Esophagus squamous epithelium (tissue), 5 donors: ENCODE measurements around the gene SYNPO2. TPM values are rescaled to one million over a fixed set of nuclear protein-coding genes. Genes with fewer than 3 reads are reported as not detected.
A peak's percentile ranks its signal among the peaks of the same experiment; 100 is the strongest.

Source experiments
- DNase-seq: peaks from one replicate; lab custom pipeline; 2025; lab: John Stamatoyannopoulos, UW
- H3K27ac ChIP-seq, 4 donors: fragments of 200-600 bp; sonication (generic); one replicate each; pipeline ENCODE4 v1.5.1; 2016 to 2019; ENCODE audit warnings: mild to moderate bottlenecking in 1 of 4
- H3K27me3 ChIP-seq, 4 donors: fragments of 200-600 bp; sonication (generic); 1 replicate in 3 of 4; 2 replicates in 1 of 4; pipeline versions ENCODE4 v1.5.1 to v1.6.0; 2017 to 2021; ENCODE audit warnings: antibody characterized with exemption in 1 of 4
- H3K36me3 ChIP-seq, 3 donors: fragments of 200-600 bp; sonication (generic); one replicate each; pipeline ENCODE4 v1.5.1; 2016 to 2019
- H3K4me1 ChIP-seq, 3 donors: fragments of 200-600 bp; sonication (generic); one replicate each; pipeline ENCODE4 v1.5.1; 2017 to 2019
- H3K4me3 ChIP-seq, 4 donors: fragments of 200-600 bp; sonication (generic); 1 replicate in 3 of 4; 2 replicates in 1 of 4; pipeline ENCODE4 v1.5.1; 2016 to 2019; ENCODE audit warnings: mild to moderate bottlenecking in 2 of 4, moderate library complexity in 1 of 4
- H3K9me3 ChIP-seq, 3 donors: fragments of 200-600 bp; sonication (generic); one replicate each; pipeline ENCODE4 v1.5.1; 2016 to 2019
- POLR2A ChIP-seq, 4 donors: fragments of 450-650 bp; IDR thresholded peaks; one replicate each; pipeline ENCODE4 v1.6.1; 2017; ENCODE audit warnings: antibody characterized with exemption in 4 of 4, mild to moderate bottlenecking in 4 of 4, moderate library complexity in 3 of 4
- WGBS, 2 donors: methylation state at CpG; one replicate each; pipeline ENCODE4 v1.1.5; 2018; 5-methylcytosine and 5-hydroxymethylcytosine counted together
- intact Hi-C: fragments of 100-400 bp; cut with DNase I; formaldehyde crosslinking; loops from one replicate; pipeline ENCODE4 v1.15.0; 2022
- total RNA-seq, 4 donors: library from RNA; depleted of rRNA; stranded (reverse); fragments of >200 nt; gene quantifications; one replicate each; pipeline ENCODE4 v1.1.0, GENCODE V29; 2016
- TF ChIP-seq, protein P1 (sequence below), 6 experiments: fragments of 450-650 bp in 4 of 6; fragments of 200-600 bp in 2 of 6; sonication (generic) in 2 of 6; IDR thresholded peaks; one replicate each; pipeline ENCODE4 v1.5.1; 2016 to 2019; ENCODE audit warnings: antibody characterized with exemption in 6 of 6, mild to moderate bottlenecking in 4 of 6, moderate library complexity in 4 of 6
- donor health status: DM: yes; HTN: yes; CAD: no.

The SYNPO2 gene
- total RNA-seq, 4 donors from 2014 or later, result 19.0 to 418 (median 84.2) TPM

- H3K4me3 ChIP-seq, result no peak overlapping the region
- no peaks in the 10 kb centered on the region for H3K36me3 ChIP-seq
- no peak for DNase-seq
- no peak overlapping the region for H3K27ac ChIP-seq
- H3K27me3 ChIP-seq, result no peaks in the 10 kb centered on the region
- peaks cover 0 to 7% (median 0%) of the 10 kb centered on the region in 3 donors for H3K4me1 ChIP-seq
- TF ChIP-seq POLR2A (IDR thresholded peaks at IDR 0.05), result no peak
- TF ChIP-seq, protein P1, sequence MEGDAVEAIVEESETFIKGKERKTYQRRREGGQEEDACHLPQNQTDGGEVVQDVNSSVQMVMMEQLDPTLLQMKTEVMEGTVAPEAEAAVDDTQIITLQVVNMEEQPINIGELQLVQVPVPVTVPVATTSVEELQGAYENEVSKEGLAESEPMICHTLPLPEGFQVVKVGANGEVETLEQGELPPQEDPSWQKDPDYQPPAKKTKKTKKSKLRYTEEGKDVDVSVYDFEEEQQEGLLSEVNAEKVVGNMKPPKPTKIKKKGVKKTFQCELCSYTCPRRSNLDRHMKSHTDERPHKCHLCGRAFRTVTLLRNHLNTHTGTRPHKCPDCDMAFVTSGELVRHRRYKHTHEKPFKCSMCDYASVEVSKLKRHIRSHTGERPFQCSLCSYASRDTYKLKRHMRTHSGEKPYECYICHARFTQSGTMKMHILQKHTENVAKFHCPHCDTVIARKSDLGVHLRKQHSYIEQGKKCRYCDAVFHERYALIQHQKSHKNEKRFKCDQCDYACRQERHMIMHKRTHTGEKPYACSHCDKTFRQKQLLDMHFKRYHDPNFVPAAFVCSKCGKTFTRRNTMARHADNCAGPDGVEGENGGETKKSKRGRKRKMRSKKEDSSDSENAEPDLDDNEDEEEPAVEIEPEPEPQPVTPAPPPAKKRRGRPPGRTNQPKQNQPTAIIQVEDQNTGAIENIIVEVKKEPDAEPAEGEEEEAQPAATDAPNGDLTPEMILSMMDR (IDR thresholded peaks at IDR 0.05), result no peak
- H3K9me3 ChIP-seq, result no peaks in the 10 kb centered on the region
- intact Hi-C loops, result no loop called here
These were observed 43.1 kb upstream of the SYNPO2 start for GRCh38 chr4:118845552-118846050.

DNA sequence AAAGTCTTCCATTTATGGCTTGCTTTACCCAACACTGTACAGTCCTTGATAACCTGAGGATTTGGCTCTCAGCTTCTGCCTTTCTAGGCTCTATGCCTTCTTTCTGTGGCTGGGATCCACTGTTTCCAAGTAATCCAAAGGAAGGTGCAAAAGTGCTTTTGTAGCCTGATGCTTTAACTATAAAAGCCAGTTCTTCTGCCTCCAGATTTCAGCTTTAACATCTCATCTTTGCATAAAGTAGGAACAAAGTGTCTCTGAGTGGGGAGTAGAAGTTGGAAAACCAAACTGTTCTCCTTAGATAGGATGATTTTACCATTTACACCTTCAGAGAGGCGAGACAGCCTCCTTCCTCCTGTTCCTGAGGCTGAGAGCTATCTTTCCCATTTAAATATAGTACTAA, 41.7 kb upstream of the SYNPO2 start:
- H3K27me3 ChIP-seq, result no peaks in the 10 kb centered on the region
- no peak overlapping the region for H3K27ac ChIP-seq
- no peak for DNase-seq
- no peak overlapping the region for H3K4me3 ChIP-seq
- TF ChIP-seq, protein P1 (IDR thresholded peaks at IDR 0.05), result no peak
- no peak for TF ChIP-seq POLR2A (IDR thresholded peaks at IDR 0.05)
- intact Hi-C loops, result no loop called here
- H3K4me1 ChIP-seq, result peaks cover 0 to 17% (median 0%) of the 10 kb centered on the region in 3 donors
- H3K9me3 ChIP-seq, result no peaks in the 10 kb centered on the region
- H3K36me3 ChIP-seq, result no peaks in the 10 kb centered on the region
- WGBS, 2 donors, result 83 to 90% methylated on average over 1 of the region's 1 CpG

GRCh38 chr4:118848242-118848641, 40.4 kb upstream of the SYNPO2 start:
- 92 to 96% methylated on average over 5 to 7 of the region's 7 CpGs for WGBS, 2 donors
- intact Hi-C loops, result no loop called here
- TF ChIP-seq POLR2A (IDR thresholded peaks at IDR 0.05), result no peak
- TF ChIP-seq, protein P1 (IDR thresholded peaks at IDR 0.05), result no peak
- DNase-seq, result no peak
- Histone ChIP-seq H3K9me3 (no peaks in the 10 kb centered on the region), H3K4me1 (peaks cover 0 to 17% (median 0%) of the 10 kb centered on the region in 3 donors), H3K4me3 (no peak overlapping the region), H3K36me3 (no peaks in the 10 kb centered on the region), H3K27me3 (no peaks in the 10 kb centered on the region), H3K27ac (no peak overlapping the region)

- Histone ChIP-seq H3K9me3 (no peaks in the 10 kb centered on the region), H3K27ac (no peak overlapping the region), H3K4me1 (peaks cover 0 to 17% (median 0%) of the 10 kb centered on the region in 3 donors), H3K36me3 (no peaks in the 10 kb centered on the region), H3K4me3 (no peak overlapping the region), H3K27me3 (no peaks in the 10 kb centered on the region)
- DNase-seq, result no peak
- no peak for TF ChIP-seq POLR2A (IDR thresholded peaks at IDR 0.05)
- TF ChIP-seq, protein P1 (IDR thresholded peaks at IDR 0.05), result no peak
- intact Hi-C loops, result no loop called here
These were observed 39.8 kb upstream of the SYNPO2 start for GRCh38 chr4:118848901-118849300.

DNA sequence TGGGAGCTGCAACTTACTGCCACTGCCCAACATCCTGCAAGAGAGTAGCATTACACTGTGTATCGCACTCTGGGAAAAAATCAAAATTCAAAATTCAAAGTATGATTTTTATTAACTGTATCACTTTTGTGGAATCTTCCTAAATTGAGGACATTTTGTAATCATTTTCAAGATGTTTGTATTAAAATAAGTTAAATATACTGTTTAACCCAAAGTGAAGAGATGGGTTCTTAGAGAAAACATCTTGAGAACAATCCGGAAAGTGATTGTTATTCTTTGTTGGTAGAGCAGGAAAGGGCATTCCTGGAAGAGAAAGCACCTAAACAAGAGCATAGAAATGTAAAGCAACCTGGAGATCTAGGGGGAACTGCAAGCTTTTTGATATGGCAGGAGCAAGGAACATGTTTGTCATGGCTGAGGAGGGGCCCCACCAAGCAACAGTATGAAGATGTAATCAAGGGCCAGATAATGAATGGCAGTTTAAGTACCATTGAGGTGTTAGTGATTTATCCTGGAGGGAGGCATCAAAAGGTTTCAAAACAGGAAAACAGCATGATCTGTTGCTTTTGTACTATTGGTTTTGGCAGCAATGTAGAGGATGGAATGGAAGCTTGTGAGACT, 38.7 kb upstream of the SYNPO2 start:
- intact Hi-C loops, result no loop called here
- no peak for DNase-seq
- H3K9me3 ChIP-seq, result no peaks in the 10 kb centered on the region
- H3K27ac ChIP-seq, result peak overlapping the region in 2 of 4 donors; percentile 30 to 48
- no peaks in the 10 kb centered on the region for H3K36me3 ChIP-seq
- H3K4me1 ChIP-seq, result peaks cover 0 to 17% (median 0%) of the 10 kb centered on the region in 3 donors
- TF ChIP-seq, protein P1 (IDR thresholded peaks at IDR 0.05), result no peak
- no peak for TF ChIP-seq POLR2A (IDR thresholded peaks at IDR 0.05)
- H3K27me3 ChIP-seq, result no peaks in the 10 kb centered on the region
- H3K4me3 ChIP-seq, result peak overlapping the region; percentile 28 to 66 (median 44)
- 92 to 97% methylated on average over 2 of the region's 2 CpGs for WGBS, 2 donors
